SHP77 treated with DMSO at 0.1 percent for 48 hours (cell line): ENCODE results near the gene PLGLB2.
"Not testable (repeated sequence)": the region's sequence is repeated elsewhere in the genome, so short reads cannot be mapped to it uniquely, and the experiment has no call there.

Experiments
- DNase-seq: peaks from one replicate; lab custom pipeline; 2025; lab: John Stamatoyannopoulos, UW

Gene PLGLB2

GRCh38 chr2:87747791-87748190, at the start of gene PLGLB2:
Gene PLGLB2 (plus strand): TSS chr2:87748087. CDS start chr2:87748154, 67 bp downstream.
- DNase-seq, result not testable (repeated sequence)

GRCh38 chr2:87704572-87705323, 43.1 kb upstream of the PLGLB2 start:
- DNase-seq, result not testable (repeated sequence)

- not testable (repeated sequence) for DNase-seq
Observed at GRCh38 chr2:87708368-87708767, 39.5 kb upstream of the PLGLB2 start.

GRCh38 chr2:87727940-87728599, 19.8 kb upstream of the PLGLB2 start:
- not testable (repeated sequence) for DNase-seq

- DNase-seq, result not testable (repeated sequence)
Observed at GRCh38 chr2:87740928-87741327, 7.0 kb upstream of the PLGLB2 start.

- DNase-seq, result not testable (repeated sequence)
Observed at GRCh38 chr2:87742393-87743108, 5.3 kb upstream of the PLGLB2 start.

GRCh38 chr2:87743638-87744037, 4.2 kb upstream of the PLGLB2 start:
- DNase-seq, result not testable (repeated sequence)

GRCh38 chr2:87745353-87745951, 2.4 kb upstream of the PLGLB2 start:
- DNase-seq, result not testable (repeated sequence)

GRCh38 chr2:87748524-87748923, 637 bp downstream of the PLGLB2 start:
- not testable (repeated sequence) for DNase-seq

- DNase-seq, result not testable (repeated sequence)
Observed at GRCh38 chr2:87750560-87750959, 2.7 kb downstream of the PLGLB2 start.

- not testable (repeated sequence) for DNase-seq
Observed at GRCh38 chr2:87754759-87755158, 6.9 kb downstream of the PLGLB2 start.
